Measurements from ENCODE around the gene GDPD3.

GRCh38 chr16:30143347-30143702 lies 30.0 kb upstream of the GDPD3 start:
- TF ChIP-seq EZH2 (IDR thresholded peaks at IDR 0.05; ENCODE audit: insufficient read depth, low read length) (no peak), CTCF (IDR thresholded peaks at IDR 0.05; ENCODE audit: insufficient read depth, low read depth, low read length) (no peak)
